Loucy (cell line): ENCODE measurements around the gene DLG2.

Experiments used
- H2AFZ ChIP-seq: fragments of 200-600 bp; sonication (generic); 2 replicates; pipeline ENCODE4 v1.6.0; 2016; ENCODE audit warnings: antibody characterized with exemption, mild to moderate bottlenecking, low read length, moderate library complexity
- H3F3A ChIP-seq: fragments of 200-600 bp; 2 replicates; pipeline ENCODE4 v1.6.0; 2016; ENCODE audit warnings: antibody characterized with exemption, low read depth, mild to moderate bottlenecking
- H3K27me3 ChIP-seq: fragments of 200-600 bp; sonication (generic); 2 replicates; pipeline ENCODE4 v1.6.1; 2014; ENCODE audit warnings: low read length, mild to moderate bottlenecking; ENCODE audit not compliant: insufficient read depth, poor library complexity, severe bottlenecking
- H3K36me3 ChIP-seq: fragments of 200-600 bp; sonication (generic); 2 replicates; pipeline ENCODE4 v1.6.1; 2016; ENCODE audit warnings: low read length; ENCODE audit not compliant: insufficient read depth
- H3K4me1 ChIP-seq: fragments of 200-600 bp; sonication (generic); 2 replicates; pipeline ENCODE4 v1.5.1; 2014; ENCODE audit warnings: low read length, mild to moderate bottlenecking; ENCODE audit not compliant: insufficient read depth, poor library complexity, severe bottlenecking
- H3K4me2 ChIP-seq: fragments of 200-600 bp; sonication (generic); 2 replicates; pipeline ENCODE4 v1.6.0; 2014; ENCODE audit warnings: antibody characterized with exemption, low read length, low read depth, mild to moderate bottlenecking; ENCODE audit not compliant: poor library complexity, severe bottlenecking
- H3K4me3 ChIP-seq: fragments of 200-600 bp; sonication (generic); 2 replicates; pipeline ENCODE4 v1.5.1; 2014; ENCODE audit warnings: low read length, mild to moderate bottlenecking, mixed read lengths; ENCODE audit not compliant: poor library complexity, severe bottlenecking
- H3K79me2 ChIP-seq: fragments of 200-600 bp; sonication (generic); 2 replicates; pipeline ENCODE4 v1.6.1; 2014; ENCODE audit warnings: low read length; ENCODE audit not compliant: insufficient read depth
- H3K9ac ChIP-seq: fragments of 200-600 bp; sonication (generic); 2 replicates; pipeline ENCODE4 v1.6.0; 2014; ENCODE audit warnings: mild to moderate bottlenecking, low read depth, low read length, moderate library complexity; ENCODE audit not compliant: poor library complexity, severe bottlenecking
- H3K9me2 ChIP-seq: fragments of 200-600 bp; sonication (generic); replicated peaks from 2 replicates; pipeline ENCODE4 v1.6.1; 2016; ENCODE audit warnings: low read depth, low read length, mixed read lengths
- H3K9me3 ChIP-seq: fragments of 200-600 bp; sonication (generic); 2 replicates; pipeline ENCODE4 v1.6.1; 2014; ENCODE audit warnings: mild to moderate bottlenecking, antibody characterized with exemption, low read length, low read depth; ENCODE audit not compliant: insufficient read depth
- H4K20me1 ChIP-seq: fragments of 200-600 bp; sonication (generic); 2 replicates; pipeline ENCODE4 v1.6.0; 2014; ENCODE audit warnings: antibody characterized with exemption, low read length, mild to moderate bottlenecking; ENCODE audit not compliant: insufficient read depth, poor library complexity, severe bottlenecking
- EZH2phosphoT487 ChIP-seq: fragments of 200-600 bp; IDR thresholded peaks from 2 replicates; pipeline ENCODE4 v1.6.1; 2018; ENCODE audit warnings: antibody characterized with exemption, mild to moderate bottlenecking, moderate library complexity, borderline replicate concordance
- TF ChIP-seq, protein P1 (sequence below): fragments of 200-600 bp; sonication (generic); conservative IDR thresholded peaks from 2 replicates; pipeline ENCODE4 v1.5.1; 2014; ENCODE audit warnings: mild to moderate bottlenecking, antibody characterized with exemption, low read length

DLG2 gene

DNA sequence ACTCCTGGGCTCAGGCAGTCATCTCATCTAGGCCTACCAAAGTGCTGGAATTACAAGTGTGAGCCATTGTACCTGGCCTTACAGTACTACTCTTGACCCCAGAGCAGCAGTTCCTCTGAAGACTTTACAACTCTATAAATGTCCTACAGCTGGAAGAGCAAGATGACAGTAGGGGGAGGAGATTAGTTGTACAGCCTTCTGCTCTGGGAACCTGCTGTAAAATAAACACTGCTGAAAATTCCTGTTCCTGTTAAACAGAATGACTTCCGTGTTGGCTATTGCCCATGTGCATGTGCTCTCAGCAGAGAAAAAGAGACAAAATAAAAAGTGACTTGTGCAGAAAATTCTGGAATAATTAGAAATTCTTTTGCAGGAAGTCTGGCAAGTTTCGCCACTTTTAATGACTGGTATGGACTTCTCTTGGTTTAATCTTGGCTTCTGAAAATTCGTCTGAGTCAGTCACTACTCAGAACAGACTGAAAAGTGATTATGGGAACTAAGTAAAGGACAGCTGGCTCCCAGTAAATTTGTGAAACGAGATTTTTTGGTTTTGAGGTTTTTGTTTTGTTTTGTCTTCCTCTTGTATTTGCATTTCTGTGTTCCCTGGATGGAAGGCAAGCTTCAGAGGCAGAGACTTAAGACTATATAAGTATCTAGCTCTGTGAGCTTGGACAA, 955.7 kb downstream of the DLG2 start:
- no peaks in the 10 kb centered on the region for H3K36me3 ChIP-seq
- no peaks in the 10 kb centered on the region for H3K9me3 ChIP-seq
- TF ChIP-seq, protein P1, sequence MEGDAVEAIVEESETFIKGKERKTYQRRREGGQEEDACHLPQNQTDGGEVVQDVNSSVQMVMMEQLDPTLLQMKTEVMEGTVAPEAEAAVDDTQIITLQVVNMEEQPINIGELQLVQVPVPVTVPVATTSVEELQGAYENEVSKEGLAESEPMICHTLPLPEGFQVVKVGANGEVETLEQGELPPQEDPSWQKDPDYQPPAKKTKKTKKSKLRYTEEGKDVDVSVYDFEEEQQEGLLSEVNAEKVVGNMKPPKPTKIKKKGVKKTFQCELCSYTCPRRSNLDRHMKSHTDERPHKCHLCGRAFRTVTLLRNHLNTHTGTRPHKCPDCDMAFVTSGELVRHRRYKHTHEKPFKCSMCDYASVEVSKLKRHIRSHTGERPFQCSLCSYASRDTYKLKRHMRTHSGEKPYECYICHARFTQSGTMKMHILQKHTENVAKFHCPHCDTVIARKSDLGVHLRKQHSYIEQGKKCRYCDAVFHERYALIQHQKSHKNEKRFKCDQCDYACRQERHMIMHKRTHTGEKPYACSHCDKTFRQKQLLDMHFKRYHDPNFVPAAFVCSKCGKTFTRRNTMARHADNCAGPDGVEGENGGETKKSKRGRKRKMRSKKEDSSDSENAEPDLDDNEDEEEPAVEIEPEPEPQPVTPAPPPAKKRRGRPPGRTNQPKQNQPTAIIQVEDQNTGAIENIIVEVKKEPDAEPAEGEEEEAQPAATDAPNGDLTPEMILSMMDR, result no peak
- TF ChIP-seq EZH2phosphoT487, result no peak
- no peaks in the 10 kb centered on the region for H3K27me3 ChIP-seq
- no peak overlapping the region for H2AFZ ChIP-seq
- H3K4me3 ChIP-seq, result no peak overlapping the region
- H3F3A ChIP-seq, result no peaks in the 10 kb centered on the region
- H3K79me2 ChIP-seq, result no peaks in the 10 kb centered on the region
- no peak overlapping the region for H3K9ac ChIP-seq
- no peak overlapping the region for H3K4me2 ChIP-seq
- no peaks in the 10 kb centered on the region for H3K9me2 ChIP-seq
- H4K20me1 ChIP-seq, result no peaks in the 10 kb centered on the region
- H3K4me1 ChIP-seq, result no peaks in the 10 kb centered on the region

DNA sequence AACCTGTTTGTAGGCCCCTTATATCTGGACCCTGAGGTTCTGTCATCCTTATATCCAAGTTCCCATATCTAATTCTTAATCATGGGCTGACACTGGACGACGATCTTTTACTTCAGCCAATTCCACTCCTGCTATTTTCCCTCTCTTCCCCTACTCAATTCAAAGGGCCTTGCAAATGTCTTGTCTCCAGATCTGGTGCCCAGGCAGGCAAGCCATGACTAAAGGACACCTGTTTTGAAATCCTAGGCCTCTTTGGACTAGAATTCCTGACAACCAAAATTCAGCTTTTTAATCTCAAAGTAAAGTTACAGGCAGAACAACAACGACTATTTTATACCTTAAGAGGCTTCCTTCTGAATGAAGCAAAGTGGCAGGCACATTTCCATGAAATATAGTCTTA, 963.4 kb downstream of the DLG2 start:
- Histone ChIP-seq H3K36me3 (no peaks in the 10 kb centered on the region), H3K9me2 (no peaks in the 10 kb centered on the region), H3F3A (no peaks in the 10 kb centered on the region), H2AFZ (no peak overlapping the region), H4K20me1 (no peaks in the 10 kb centered on the region), H3K4me3 (no peak overlapping the region), H3K4me1 (no peaks in the 10 kb centered on the region), H3K27me3 (no peaks in the 10 kb centered on the region), H3K9me3 (no peaks in the 10 kb centered on the region), H3K79me2 (no peaks in the 10 kb centered on the region), H3K9ac (no peak overlapping the region), H3K4me2 (no peak overlapping the region)
- TF ChIP-seq EZH2phosphoT487, result no peak
- TF ChIP-seq, protein P1, result no peak

DNA sequence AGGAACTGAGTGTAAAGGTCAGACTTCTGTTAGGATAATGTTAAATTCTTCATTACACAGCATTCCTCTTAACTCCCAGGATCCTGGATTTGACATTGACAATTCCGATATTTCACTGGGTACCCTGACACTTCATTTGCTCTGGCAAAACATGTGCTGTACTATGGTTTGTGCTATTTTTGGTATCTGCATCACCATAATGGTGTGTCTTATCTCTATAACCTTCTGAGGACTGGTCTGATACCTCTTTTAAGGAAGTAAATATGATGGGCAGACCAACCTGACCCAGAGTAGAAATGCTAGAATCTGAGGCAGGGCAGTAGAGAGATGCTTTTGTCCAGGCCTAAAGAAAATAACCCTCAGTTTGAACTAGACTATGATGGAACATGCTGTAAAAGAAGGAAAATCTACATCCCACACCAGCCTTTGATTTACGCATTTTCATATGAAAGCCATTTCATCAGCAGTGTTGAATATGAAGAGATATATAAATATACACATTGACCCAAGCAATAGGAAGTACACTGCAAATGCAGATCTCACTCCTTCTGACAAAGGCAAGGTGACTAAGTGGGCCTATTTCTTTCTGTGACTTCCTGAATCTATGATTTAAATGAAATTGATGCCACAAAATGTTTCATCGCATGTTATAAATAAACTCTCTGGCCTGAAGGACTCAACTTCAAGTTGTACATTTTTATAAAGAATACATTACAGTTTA, 966.7 kb downstream of the DLG2 start:
- Histone ChIP-seq H3K4me3 (no peak overlapping the region), H2AFZ (no peak overlapping the region), H3K27me3 (no peaks in the 10 kb centered on the region), H3K79me2 (no peaks in the 10 kb centered on the region), H3K4me1 (no peaks in the 10 kb centered on the region), H3K9me3 (no peaks in the 10 kb centered on the region), H3K9ac (no peak overlapping the region), H3K36me3 (no peaks in the 10 kb centered on the region), H3K4me2 (no peak overlapping the region), H4K20me1 (no peaks in the 10 kb centered on the region), H3F3A (no peaks in the 10 kb centered on the region), H3K9me2 (no peaks in the 10 kb centered on the region)
- TF ChIP-seq, protein P1, result no peak
- no peak for TF ChIP-seq EZH2phosphoT487
